ENCODE data around the gene C6orf89.

DNA sequence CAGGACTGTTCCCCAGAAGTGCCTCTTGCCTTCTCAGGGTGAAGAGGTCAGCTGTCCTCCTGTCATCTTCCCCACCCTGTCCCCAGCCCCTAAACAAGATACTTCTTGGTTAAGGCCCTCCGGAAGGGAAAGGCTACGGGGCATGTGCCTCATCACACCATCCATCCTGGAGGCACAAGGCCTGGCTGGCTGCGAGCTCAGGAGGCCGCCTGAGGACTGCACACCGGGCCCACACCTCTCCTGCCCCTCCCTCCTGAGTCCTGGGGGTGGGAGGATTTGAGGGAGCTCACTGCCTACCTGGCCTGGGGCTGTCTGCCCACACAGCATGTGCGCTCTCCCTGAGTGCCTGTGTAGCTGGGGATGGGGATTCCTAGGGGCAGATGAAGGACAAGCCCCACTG, 78.6 kb downstream of the C6orf89 start:
- TF ChIP-seq CTCF (IDR thresholded peaks at IDR 0.05; ENCODE audit: low read length) (no peak), EZH2phosphoT487 (IDR thresholded peaks at IDR 0.05; ENCODE audit: low read length) (no peak)
